Activated CD4-positive, alpha-beta T cell treated with anti-CD3 and anti-CD28 coated beads, Interleukin-2, amount 50 U/mL, for 48 hours (primary cell): ENCODE data around the gene YTHDF1.

ENCODE experiments used
- DNase-seq, 2 experiments: peaks; one replicate each; pipeline ENCODE4 v3.0.0-alpha.2; 2020

YTHDF1 gene

DNA sequence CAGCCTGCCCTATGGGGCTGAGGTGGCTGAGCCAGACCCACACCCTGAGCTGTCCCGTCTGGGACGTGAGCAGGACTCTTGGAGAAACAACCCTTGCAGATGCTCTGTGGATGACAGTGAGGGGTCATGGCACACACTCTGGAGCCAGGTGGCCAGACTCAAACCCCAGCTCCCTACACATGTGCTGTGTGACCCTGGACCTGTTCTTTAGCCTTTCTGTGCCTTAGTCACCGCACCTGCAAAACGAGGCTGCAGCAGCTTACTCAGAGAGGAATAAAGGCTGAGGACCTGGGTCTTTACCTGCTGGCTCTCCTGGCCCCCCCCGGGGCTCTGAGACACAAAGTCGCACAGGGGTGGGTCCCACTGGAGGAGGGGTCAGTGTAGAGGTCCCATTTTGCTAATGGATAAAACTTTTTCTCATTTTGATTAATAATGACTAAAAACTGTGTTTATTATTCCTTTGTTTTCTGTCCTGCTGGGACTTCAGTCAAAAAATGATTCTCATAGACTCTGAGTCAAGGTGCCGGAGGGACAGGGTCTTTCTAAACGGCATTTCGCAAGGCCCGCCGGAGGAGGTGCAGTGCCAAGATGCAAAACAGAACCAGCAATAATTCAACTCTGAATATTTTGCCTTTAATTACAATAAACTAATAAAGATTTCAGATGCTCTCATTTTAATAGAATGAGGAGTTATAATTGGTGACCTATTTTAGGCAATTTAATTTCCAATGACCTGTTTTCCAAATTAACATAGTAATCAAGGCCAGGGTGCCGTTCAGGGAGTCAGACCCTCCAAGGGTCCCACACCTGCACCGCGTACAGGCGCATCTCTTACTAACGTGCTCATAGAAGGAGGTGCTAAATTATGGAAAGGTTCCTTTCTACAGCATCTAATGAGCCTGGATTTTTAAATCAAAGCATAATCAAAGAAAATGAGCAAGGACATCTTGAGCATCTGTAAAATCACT lies 62.4 kb downstream of the YTHDF1 start:
- no peak for DNase-seq

DNA sequence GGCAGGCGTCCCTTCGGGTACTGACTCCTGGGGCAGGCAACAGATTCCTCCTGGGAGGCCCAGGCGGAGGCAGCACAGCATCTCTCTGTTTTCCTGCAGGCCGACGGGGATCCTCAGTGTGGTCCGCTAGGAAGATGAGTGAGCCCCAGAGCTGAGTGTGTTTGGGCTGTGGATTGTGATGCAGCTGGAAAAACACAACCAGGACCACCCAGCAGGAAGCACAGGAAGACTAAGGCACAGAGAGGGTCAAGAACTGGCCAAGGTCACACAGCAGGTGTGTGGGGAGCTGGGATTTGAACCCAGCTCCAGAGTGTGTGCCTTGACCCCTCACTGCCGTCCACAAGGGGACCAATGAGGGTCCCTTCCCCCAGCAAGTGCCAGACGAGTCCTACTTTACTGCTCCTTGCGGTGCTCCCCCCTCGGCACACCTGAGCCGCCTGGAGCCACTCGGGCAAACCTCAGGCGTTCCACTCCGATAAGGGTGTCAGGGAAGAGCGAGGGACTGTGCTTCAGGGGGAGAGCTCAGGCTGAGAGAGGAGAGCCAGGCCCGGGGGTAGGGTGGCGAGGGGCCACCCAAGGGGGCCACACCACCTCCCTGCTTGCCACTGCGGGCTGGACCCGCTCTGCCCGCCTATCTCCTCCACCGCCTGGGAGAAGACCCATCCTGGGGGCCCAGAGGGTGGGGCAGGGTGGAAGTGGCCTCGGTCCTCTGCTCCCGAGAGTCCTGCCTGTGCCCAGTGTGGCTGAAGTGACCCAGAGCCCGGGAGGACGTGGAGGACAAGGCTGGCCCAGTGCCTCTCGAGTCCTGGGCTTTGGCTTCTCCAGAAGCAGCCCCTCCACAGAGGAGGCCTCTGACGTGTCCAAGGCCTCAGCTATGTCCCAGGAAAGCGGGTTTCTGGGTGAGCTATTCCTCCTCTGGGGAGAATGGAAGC lies 63.3 kb downstream of the YTHDF1 start:
- no peak for DNase-seq

DNA sequence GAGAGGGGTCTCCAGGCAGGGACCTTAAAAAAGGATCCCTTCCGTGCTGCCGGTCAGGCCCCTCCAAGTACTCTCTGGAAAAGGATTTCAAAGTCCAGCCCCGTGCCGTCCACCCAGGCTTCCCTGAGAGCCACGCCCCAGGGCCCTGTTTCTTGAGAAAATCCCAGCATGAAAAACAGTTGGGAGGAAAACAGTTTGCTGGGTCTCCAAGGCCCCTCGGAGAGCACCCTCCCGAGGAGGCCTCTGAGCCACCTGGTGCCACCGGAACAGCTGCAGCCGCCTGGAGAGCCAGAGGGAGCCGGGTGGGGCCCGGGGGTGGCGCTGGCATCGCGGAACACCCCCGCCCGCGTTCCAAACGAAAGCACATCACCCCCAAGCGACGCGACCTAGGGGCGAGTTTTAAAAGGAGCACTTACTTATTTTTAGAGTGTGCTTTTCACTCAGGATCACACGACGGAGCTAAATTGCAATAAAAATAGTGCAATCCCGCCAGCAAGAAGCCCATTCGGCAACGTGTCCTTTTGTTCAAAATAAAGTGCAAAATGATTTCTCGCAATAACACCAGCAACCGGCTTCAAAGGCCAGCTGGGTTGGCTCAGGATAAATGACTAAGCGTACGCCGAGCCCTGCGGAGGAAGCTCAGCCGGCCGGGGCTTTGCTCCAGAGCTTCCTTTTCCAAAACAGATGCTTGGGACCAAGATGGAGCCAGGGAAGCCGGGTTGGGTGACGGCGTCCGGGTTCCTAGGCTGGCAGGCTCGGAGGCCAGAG lies 64.2 kb downstream of the YTHDF1 start:
- DNase-seq, result no peak

DNA sequence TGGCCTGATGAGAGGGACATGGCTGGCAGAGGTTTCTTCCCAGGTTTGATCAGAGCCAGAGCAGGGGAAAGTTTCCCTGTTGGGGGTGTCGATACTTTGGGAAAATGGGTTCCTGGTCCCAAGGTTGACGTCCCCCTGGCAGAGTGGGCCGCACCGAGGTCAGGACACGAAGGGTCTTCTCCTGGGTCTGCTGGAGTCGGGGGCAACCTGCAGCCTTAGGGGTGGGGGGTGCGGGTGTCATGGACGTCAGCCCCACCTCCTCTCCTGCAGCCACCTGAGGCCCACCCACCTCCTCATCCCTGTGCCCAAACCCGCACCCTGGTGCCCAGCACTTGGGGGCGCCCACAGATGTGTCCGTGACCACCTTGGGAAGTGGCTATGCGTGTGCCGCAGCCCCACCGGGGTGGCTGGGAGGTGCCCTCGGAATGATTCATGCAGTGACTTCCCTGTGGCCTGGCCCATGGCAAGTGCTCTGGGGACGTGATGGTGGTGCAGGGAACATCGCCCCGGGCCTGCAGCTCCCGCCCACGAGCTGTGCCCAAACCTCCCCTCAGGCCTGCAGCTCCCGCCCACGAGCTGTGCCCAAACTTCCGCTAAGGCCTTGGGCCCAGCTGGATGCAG lies 64.9 kb downstream of the YTHDF1 start:
- DNase-seq, result no peak

DNA sequence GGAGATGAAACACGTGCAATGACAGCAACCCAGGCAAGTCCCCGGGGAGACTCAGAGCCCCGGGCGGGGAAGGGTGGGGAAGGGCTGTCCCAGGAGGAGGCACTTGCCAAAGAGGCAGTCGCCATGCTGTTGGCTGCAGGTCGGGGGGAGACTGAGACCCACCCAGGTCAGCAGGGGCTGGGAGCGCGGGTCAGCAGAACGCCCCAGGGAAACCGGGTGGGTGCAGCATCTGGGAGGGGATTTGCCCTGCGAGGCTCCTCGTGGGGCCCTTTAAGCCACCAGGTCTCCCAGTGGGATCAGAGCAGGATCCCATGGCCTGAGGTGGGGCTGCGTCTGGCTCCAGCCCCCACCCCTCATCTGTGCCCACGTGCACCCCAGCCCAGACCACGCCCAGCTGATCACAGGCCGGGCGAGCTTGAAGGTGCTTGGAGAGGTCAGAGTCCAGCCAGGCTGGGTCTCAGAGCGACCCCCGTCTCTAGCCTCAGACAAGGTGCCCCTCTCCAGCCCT lies 65.5 kb downstream of the YTHDF1 start:
- DNase-seq, result no peak

DNA sequence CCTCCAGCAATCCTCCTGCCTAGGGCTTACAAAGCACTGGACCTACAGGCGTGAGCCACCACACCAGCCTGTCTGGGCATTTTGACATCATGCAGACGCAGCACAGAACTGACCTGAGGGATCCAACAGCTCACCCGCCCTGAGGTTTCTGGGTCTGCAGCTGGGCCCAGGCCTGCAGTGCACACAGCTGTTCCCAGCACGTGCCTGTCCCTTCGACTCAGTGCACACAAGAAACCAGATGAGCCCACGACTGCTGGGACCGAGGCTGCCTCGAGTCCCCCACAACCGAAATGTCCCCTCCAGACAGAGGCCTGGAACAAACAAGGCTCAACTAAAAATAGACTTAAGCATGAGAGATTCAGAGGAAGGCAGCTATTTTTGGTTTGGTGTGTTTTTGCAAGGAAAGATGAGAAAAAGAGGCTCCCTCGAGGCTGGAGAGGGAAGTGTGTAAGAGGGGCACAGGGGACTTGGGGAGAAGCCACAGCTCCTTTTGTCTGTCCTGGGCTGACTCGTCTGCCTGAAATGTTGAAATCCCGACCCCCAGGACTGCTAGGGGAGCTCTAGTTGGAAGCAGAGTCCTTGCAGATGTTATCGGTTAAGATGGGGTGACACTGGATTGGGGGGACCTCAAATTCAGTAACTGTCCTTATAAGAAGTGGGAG lies 66.3 kb downstream of the YTHDF1 start:
- no peak for DNase-seq

DNA sequence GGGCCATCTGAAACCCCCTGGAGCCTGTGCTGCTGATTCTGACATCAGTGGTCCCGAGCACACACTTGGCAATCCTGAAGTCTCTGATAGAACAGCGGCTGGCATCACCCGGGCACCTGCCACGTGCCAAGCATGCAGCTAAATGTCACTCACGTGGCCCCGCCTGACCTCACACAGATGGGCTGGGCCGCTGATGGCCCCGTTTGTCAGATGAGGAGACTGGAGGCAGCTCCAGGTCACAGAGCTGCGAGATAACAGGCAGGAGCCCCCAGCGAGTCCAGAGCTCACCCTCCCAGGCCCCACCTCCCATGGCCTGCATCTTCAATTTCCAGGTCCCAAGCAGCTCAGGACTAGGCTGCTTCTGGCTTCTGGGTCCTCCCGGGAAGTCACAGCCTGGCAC lies 67.2 kb downstream of the YTHDF1 start:
- DNase-seq, result no peak

DNA sequence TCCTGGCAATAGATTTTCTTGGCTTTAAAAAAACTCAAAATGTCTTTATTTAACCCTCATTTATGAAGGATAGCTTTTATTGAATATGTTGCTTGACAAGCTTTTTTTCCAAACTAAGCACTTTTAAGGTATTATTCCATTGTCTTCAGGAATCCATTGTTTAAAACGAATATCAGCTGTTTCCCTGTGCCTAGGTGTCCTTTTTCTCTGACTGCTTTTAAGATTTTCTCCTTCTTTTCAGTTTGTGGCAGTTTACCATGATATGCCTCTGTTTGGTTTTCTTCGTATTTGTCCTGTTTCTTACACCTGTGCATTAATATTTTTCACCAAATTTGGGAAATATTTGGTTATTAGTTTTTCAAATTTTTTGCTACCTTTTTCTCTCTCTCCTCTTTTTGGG lies 68.4 kb downstream of the YTHDF1 start:
- no peak for DNase-seq
